Measurements from ENCODE around the gene CFAP299.
"Not testable (repeated sequence)": the region's sequence is repeated elsewhere in the genome, so short reads cannot be mapped to it uniquely, and the experiment has no call there.

Gene CFAP299

GRCh38 chr4:80749558-80749957 lies 414.0 kb downstream of the CFAP299 start:
- not testable (repeated sequence) for DNase-seq

DNA sequence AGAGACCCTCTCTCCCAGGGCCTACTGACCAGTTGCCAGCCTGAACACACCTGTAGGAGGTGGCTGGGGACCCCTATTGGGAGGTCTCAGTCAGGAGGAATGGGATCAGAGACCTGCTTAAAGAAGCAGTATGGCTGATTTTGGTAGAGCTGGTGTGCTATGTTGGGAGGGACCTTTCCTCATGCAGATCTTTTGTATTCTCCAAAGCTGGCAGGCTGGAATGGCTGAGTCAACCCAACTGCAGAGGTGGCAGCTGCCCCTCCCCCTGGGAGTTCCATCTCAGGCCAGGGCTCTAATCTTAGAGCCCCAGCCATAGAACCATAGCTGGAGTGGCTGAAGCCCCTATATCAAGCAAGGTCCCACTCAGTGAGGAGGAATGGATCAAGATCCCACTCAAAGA lies 415.7 kb downstream of the CFAP299 start:
- no peak for DNase-seq

DNA sequence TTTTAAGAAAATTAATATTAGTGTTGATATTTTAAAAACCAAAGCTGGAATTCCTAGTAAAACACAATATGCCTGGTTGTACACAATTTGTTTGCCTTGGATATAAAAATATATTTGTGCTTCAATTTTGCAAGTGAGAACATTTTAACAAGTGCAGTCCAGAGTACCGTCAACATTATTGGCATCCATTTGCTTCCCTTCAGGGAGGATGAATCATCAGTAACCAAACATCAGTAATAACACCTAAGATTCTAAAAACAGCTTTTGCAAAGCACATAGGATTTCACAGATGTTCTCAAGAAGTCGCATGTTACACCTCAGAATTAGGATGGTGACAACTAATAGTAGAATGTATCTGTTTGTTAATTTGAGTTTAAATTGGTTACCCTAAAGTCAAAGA lies 432.4 kb downstream of the CFAP299 start:
- no peak for DNase-seq

DNA sequence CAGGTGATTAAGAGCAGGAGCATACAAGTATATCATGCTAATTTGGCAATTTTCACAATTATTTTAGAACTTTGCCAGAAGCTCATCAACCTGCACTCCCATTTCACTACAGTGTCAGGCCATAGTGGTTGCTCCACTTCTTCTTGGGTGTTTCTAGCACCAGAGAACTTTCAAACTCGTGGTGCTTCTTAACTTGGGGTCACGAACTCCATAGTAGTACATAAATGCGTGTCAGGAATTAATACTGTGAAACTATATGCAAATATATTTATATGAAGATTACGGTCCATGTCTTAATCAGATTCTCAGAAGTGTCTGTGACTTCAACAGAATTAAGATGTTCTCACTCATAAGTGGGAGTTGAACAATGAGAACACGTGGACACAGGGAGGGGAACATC lies 440.6 kb downstream of the CFAP299 start:
- no peak for DNase-seq

DNA sequence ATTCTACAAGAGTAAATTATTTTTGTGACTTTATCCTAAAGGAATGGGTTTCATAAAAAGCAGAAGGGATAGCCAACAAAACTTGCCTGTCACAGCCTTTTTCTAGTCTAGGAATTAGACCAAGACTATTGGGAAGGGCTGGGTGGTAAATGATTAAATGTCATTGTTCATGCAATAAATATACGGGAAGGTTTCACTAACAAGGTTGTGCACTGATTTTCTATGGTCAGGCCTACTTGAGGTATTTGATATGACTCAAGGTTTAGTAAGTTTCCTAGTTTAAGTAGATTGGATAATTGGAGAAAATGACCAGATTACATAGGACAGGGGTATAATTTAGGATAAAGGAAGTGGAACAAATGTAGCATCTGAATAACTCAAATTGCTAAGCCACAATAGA lies 445.9 kb downstream of the CFAP299 start:
- no peak for DNase-seq

DNA sequence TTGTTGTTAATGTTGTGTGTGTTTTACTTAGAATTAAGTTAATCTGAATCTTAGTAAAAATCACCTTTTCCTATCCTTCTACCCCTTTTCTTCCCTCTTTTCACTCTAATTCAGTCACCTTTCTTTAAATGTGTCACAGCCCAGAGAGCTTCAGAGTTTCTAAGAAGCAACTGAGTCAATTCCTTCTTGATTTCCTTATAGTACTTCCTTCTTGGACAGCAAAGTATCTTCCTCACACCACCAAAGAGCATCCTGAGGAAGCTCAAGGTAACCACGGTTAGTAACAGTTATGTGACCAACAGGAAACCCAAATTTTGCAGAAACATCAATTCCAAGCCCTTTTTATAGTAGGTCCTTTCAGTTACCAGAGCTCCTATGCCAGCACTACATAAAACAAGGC lies 451.8 kb downstream of the CFAP299 start:
- DNase-seq = no peak

- DNase-seq = peak; percentile 55
Observed at GRCh38 chr4:80788798-80789197, 453.3 kb downstream of the CFAP299 start.

GRCh38 chr4:80790152-80790551 lies 454.6 kb downstream of the CFAP299 start:
- DNase-seq = no peak

GRCh38 chr4:80793660-80794059 lies 458.1 kb downstream of the CFAP299 start:
- DNase-seq = not testable (repeated sequence)

DNA sequence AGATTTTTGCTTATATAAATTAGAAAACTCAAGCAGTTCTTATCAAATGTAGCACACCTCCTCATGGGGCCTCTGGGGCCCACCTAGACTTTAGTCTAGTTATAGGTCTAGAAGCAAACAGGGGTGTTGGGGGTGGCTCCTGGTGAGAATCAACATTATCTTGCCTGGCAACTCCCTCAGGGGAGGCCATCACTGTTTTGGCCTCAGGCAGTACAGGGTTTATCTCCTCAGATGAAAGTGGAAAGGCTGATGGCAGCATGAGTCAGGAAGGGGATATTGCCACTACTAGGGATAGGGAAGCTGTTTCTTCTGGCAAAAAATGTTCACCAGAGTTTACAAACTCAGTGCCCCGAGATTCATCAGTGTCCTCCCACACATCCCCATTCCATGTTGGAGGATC lies 462.6 kb downstream of the CFAP299 start:
- DNase-seq = no peak

DNA sequence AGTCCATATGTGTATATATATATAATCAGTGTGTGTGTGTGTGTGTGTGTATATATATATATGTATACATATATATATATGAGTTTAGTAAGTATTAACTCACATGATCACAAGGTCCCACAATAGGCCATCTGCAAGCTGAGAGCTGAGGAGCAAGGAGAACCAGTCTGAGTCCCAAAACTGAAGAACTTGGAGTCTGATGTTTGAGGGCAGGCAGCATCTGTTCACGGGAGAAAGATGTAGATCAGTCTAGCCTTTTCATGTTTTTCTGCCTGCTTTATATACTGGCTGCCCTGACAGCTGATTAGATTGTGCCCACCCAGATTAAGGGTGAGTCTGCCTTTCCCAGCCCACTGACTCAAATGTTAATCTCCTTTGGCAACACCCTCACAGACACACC lies 465.2 kb downstream of the CFAP299 start:
- DNase-seq = not testable (repeated sequence)

GRCh38 chr4:80803337-80803736 lies 467.8 kb downstream of the CFAP299 start:
- no peak for DNase-seq

- DNase-seq = no peak
Observed at GRCh38 chr4:80806472-80806871, 470.9 kb downstream of the CFAP299 start.

GRCh38 chr4:80809039-80809729 lies 473.7 kb downstream of the CFAP299 start:
- DNase-seq = no peak

GRCh38 chr4:80811406-80811805 lies 475.9 kb downstream of the CFAP299 start:
- DNase-seq = no peak

- DNase-seq = no peak
Observed at GRCh38 chr4:80812145-80812544, 476.6 kb downstream of the CFAP299 start.

GRCh38 chr4:80814266-80814665 lies 478.7 kb downstream of the CFAP299 start:
- no peak for DNase-seq

DNA sequence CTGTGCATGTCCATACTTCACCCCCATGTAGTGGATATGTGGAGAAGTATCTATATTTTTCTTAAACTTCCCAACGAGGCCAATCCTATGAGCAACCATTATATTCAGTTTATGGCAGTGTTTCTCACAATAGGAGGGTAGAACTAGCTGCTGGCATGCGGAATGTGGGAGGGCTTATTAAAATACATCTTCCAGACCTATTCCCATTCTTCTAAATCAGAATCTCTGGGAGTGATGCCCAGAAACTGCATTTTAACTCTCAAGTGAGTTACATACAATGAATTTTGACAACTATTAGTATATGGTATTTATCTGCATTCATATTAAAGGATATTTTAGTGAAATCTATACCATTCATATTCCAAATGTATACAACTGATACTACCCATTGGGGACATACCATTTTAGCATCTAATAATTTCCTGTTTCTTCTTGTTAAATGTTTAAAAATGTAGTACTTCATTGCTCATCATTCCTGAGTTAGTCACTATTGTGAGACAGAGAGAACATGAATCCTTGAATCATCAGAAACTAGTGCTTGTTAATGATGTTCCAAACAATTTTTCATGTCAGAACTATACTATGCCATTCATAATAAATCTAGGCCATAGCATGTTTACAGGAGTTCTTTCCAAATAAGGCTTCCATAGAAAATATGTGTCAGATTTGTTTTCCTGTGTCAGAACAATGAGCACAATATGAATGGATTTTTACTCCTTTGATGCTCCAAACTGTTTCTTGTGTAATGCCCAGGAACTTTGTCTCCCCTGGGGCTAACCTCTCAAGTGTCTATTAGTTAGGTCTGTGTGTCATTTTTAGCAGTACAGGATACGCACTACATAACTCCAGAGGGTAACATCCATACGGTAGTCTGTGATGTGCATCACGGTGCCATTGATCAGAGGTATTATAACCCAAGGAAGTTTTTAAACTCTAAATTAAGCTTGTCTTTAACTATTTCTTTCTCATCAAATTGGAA lies 496.1 kb downstream of the CFAP299 start:
- peak; percentile 69 for DNase-seq

DNA sequence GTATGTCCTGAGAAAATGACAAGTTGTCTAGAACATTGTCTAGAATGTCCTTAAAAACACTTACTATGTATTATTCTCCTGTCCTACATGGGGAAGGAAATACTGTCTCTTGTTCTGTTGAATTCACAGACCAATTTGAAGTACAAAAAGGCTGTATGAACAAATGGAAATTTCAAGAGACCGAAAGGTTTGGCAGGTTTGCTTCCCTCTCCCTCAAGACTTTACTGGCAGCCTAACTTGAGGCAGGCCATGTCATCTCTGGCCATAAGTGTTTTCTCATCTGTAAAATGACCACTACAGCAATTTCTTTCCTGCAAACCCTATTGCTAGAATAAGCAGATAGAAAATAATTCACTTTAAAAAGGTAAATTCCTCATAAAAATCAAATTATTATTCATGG lies 503.8 kb downstream of the CFAP299 start:
- no peak for DNase-seq

DNA sequence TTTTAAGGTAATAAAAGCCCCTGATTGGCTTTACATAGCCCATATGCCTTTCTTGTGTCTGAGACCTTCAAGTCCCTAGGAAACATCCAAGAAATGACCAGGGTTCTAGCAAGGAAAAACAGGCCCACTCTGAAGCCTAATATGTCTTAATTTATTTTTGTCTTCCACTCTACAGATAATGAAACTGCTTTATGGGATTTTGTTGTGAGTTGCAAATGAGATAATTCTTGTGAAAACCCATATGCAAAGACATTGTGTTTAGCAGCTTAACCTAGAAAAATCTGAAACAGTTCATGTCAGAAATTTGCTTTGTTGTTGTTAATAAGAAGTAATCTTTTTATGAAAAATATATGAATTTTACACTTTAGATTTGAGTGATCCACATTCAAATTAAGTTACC lies 504.3 kb downstream of the CFAP299 start:
- DNase-seq = no peak

DNA sequence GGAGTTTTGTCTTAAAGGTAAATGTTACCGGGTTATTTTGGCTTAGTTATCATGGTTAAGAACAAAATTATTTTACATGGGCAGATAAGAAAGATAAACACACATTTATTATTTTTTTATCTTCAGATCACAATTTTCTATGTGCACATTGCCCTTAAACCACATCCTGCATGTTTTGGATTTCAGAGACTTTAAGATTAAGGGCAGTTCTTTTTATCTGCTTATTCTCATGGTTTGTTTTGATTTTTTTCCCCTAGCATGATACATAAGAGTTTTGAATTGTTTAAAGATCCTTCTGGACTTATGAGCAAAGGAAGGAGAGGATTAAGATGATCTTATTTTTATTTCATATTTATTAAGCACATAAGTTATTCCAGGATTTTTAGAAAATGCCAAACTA lies 504.9 kb downstream of the CFAP299 start:
- no peak for DNase-seq

GRCh38 chr4:80841587-80842281 lies 506.2 kb downstream of the CFAP299 start:
- no peak for DNase-seq

- DNase-seq = no peak
Observed at GRCh38 chr4:80846210-80846609, 510.7 kb downstream of the CFAP299 start.

DNA sequence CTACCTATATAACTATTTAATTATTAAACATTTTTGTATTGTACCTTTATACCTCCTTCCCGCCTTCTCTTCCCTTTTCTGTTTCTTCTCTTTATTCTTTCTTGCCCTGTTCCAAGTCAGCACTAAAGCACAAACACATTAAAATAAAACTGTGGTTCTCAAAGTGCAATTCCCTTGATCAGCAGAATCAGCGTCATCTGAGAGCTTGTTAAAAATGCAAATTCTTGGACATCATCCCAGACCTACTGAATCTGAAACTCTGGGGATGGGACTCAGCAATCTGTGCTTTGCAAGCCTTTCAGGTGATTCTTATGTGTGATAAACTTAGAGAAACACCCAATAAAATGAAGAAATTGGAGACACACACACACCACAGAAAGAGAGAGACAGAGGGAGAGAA lies 516.5 kb downstream of the CFAP299 start:
- DNase-seq = no peak

Measured in fibroblast of skin of right quadriceps (primary cell).